Mesendoderm (in vitro differentiated cells): ENCODE results near the gene TSHZ2.

Experiments used
- DNase-seq: peaks from one replicate; pipeline ENCODE4 v3.0.0; 2013
- H2AK5ac ChIP-seq: 2 replicates; pipeline ENCODE4 v1.6.1; 2013; ENCODE audit warnings: low read length, inconsistent platforms
- H2BK120ac ChIP-seq: 2 replicates; pipeline ENCODE4 v1.6.1; 2013; ENCODE audit warnings: low read depth, mild to moderate bottlenecking, low read length, moderate library complexity, mixed read lengths
- H2BK15ac ChIP-seq: replicated peaks from 2 replicates; pipeline ENCODE4 v1.6.1; 2013; ENCODE audit warnings: low read depth, mild to moderate bottlenecking, moderate library complexity
- H2BK5ac ChIP-seq: 2 replicates; pipeline ENCODE4 v1.6.1; 2013; ENCODE audit warnings: low read length, inconsistent platforms
- H3K18ac ChIP-seq: 2 replicates; pipeline ENCODE4 v1.6.1; 2013; ENCODE audit warnings: mild to moderate bottlenecking, low read length, mixed read lengths
- H3K23ac ChIP-seq: one replicate; pipeline ENCODE4 v1.6.1; 2013; ENCODE audit warnings: low read length
- H3K27ac ChIP-seq: 2 replicates; pipeline ENCODE4 v1.5.1; 2013; ENCODE audit warnings: low read depth, mild to moderate bottlenecking, inconsistent platforms, low read length, moderate library complexity
- H3K27me3 ChIP-seq: 2 replicates; pipeline ENCODE4 v1.6.1; 2013; ENCODE audit warnings: low read length, control low read depth, mild to moderate bottlenecking, inconsistent platforms; ENCODE audit not compliant: insufficient read depth, poor library complexity
- H3K36me3 ChIP-seq: 2 replicates; pipeline ENCODE4 v1.6.1; 2013; ENCODE audit warnings: low read length, inconsistent platforms; ENCODE audit not compliant: control insufficient read depth, insufficient read depth
- H3K4ac ChIP-seq: one replicate; pipeline ENCODE4 v1.6.1; 2013; ENCODE audit warnings: low read depth, mild to moderate bottlenecking, low read length, moderate library complexity
- H3K4me1 ChIP-seq: 2 replicates; pipeline ENCODE4 v1.6.1; 2013; ENCODE audit warnings: low read depth, low read length, inconsistent platforms; ENCODE audit not compliant: control insufficient read depth
- H3K4me2 ChIP-seq: 2 replicates; pipeline ENCODE4 v1.6.1; 2013; ENCODE audit warnings: low read length
- H3K4me3 ChIP-seq: 2 replicates; pipeline ENCODE4 v1.5.1; 2013; ENCODE audit warnings: mild to moderate bottlenecking, low read length
- H3K56ac ChIP-seq: one replicate; pipeline ENCODE4 v1.6.1; 2013; ENCODE audit warnings: low read length
- H3K79me1 ChIP-seq: 2 replicates; pipeline ENCODE4 v1.6.1; 2013; ENCODE audit warnings: low read length, inconsistent platforms
- H3K79me2 ChIP-seq: 2 replicates; pipeline ENCODE4 v1.6.1; 2013; ENCODE audit warnings: mild to moderate bottlenecking, low read length; ENCODE audit not compliant: control insufficient read depth, insufficient read depth
- H3K9ac ChIP-seq: 2 replicates; pipeline ENCODE4 v1.6.1; 2013; ENCODE audit warnings: low read length, inconsistent platforms
- H4K5ac ChIP-seq: one replicate; pipeline ENCODE4 v1.6.1; 2013; ENCODE audit warnings: low read length
- H4K8ac ChIP-seq: one replicate; pipeline ENCODE4 v1.6.1; 2013; ENCODE audit warnings: low read depth, mild to moderate bottlenecking, control low read depth, low read length, moderate library complexity
- WGBS: extraction: QIAGEN DNeasy Blood & Tissue Kit; methylation state at CpG from one replicate; pipeline ENCODE4 v1.1.7; 2013; ENCODE audit warnings: low lambda C conversion rate, missing lambda C conversion rate; ENCODE audit not compliant: insufficient coverage; ENCODE audit errors: extremely low coverage; 5-methylcytosine and 5-hydroxymethylcytosine counted together

TSHZ2 gene

GRCh38 chr20:53149148-53149889 is 177.2 kb downstream of the TSHZ2 start:
- no peak overlapping the region for H3K23ac ChIP-seq
- no peak overlapping the region for H4K8ac ChIP-seq
- H3K36me3 ChIP-seq = no peaks in the 10 kb centered on the region
- DNase-seq = no peak
- H3K18ac ChIP-seq = no peak overlapping the region
- H2BK120ac ChIP-seq = no peak overlapping the region
- no peaks in the 10 kb centered on the region for H3K79me1 ChIP-seq
- H4K5ac ChIP-seq = no peak overlapping the region
- H3K27me3 ChIP-seq = no peaks in the 10 kb centered on the region
- H2AK5ac ChIP-seq = no peak overlapping the region
- H2BK5ac ChIP-seq = no peak overlapping the region
- no peak overlapping the region for H3K27ac ChIP-seq
- no peak overlapping the region for H3K4me3 ChIP-seq
- no peak overlapping the region for H2BK15ac ChIP-seq
- WGBS = no CpG with 5 or more reads among the region's 7 CpGs
- H3K79me2 ChIP-seq = no peaks in the 10 kb centered on the region
- H3K4me1 ChIP-seq = no peaks in the 10 kb centered on the region
- H3K4ac ChIP-seq = no peak overlapping the region
- no peak overlapping the region for H3K56ac ChIP-seq
- H3K9ac ChIP-seq = no peak overlapping the region
- no peak overlapping the region for H3K4me2 ChIP-seq

- Histone ChIP-seq H2BK120ac (no peak overlapping the region), H3K4me1 (no peaks in the 10 kb centered on the region), H2AK5ac (no peak overlapping the region), H3K27me3 (no peaks in the 10 kb centered on the region), H4K8ac (no peak overlapping the region), H3K79me2 (no peaks in the 10 kb centered on the region), H3K9ac (no peak overlapping the region), H3K79me1 (no peaks in the 10 kb centered on the region), H2BK5ac (no peak overlapping the region), H3K27ac (no peak overlapping the region), H3K4me3 (no peak overlapping the region), H2BK15ac (no peak overlapping the region), H3K4ac (no peak overlapping the region), H3K23ac (no peak overlapping the region), H3K18ac (no peak overlapping the region), H3K56ac (no peak overlapping the region), H3K4me2 (no peak overlapping the region), H4K5ac (no peak overlapping the region), H3K36me3 (no peaks in the 10 kb centered on the region)
- no peak for DNase-seq
- WGBS = no CpG with 5 or more reads among the region's 4 CpGs
Observed at GRCh38 chr20:53149890-53150205, 177.7 kb downstream of the TSHZ2 start.

- H3K23ac ChIP-seq = no peak overlapping the region
- H3K27ac ChIP-seq = no peak overlapping the region
- no peaks in the 10 kb centered on the region for H3K79me2 ChIP-seq
- WGBS = no CpG with 5 or more reads among the region's 1 CpG
- H3K4ac ChIP-seq = no peak overlapping the region
- H3K27me3 ChIP-seq = no peaks in the 10 kb centered on the region
- H2BK5ac ChIP-seq = no peak overlapping the region
- no peak overlapping the region for H2AK5ac ChIP-seq
- H2BK15ac ChIP-seq = no peak overlapping the region
- H3K36me3 ChIP-seq = no peaks in the 10 kb centered on the region
- no peak overlapping the region for H2BK120ac ChIP-seq
- no peaks in the 10 kb centered on the region for H3K79me1 ChIP-seq
- H3K18ac ChIP-seq = no peak overlapping the region
- H3K4me1 ChIP-seq = no peaks in the 10 kb centered on the region
- no peak for DNase-seq
- no peak overlapping the region for H3K4me3 ChIP-seq
- H4K5ac ChIP-seq = no peak overlapping the region
- H3K4me2 ChIP-seq = no peak overlapping the region
- H4K8ac ChIP-seq = no peak overlapping the region
- no peak overlapping the region for H3K9ac ChIP-seq
- no peak overlapping the region for H3K56ac ChIP-seq
Observed at GRCh38 chr20:53150532-53150931, 178.4 kb downstream of the TSHZ2 start.

GRCh38 chr20:53152228-53152627 is 180.1 kb downstream of the TSHZ2 start:
- Histone ChIP-seq H3K56ac (no peak overlapping the region), H3K27ac (no peak overlapping the region), H3K18ac (no peak overlapping the region), H3K9ac (no peak overlapping the region), H3K79me1 (no peaks in the 10 kb centered on the region), H4K8ac (no peak overlapping the region), H2BK15ac (no peak overlapping the region), H3K4me1 (no peaks in the 10 kb centered on the region), H2BK120ac (no peak overlapping the region), H3K23ac (no peak overlapping the region), H3K27me3 (no peaks in the 10 kb centered on the region), H3K4me3 (no peak overlapping the region), H3K4ac (no peak overlapping the region), H2AK5ac (no peak overlapping the region), H3K79me2 (no peaks in the 10 kb centered on the region), H3K36me3 (no peaks in the 10 kb centered on the region), H3K4me2 (no peak overlapping the region), H2BK5ac (no peak overlapping the region), H4K5ac (no peak overlapping the region)
- DNase-seq = no peak

GRCh38 chr20:53154540-53154939 is 182.4 kb downstream of the TSHZ2 start:
- H2AK5ac ChIP-seq = no peak overlapping the region
- no peaks in the 10 kb centered on the region for H3K4me1 ChIP-seq
- no peak overlapping the region for H3K4me3 ChIP-seq
- no peak for DNase-seq
- no peak overlapping the region for H4K5ac ChIP-seq
- no peaks in the 10 kb centered on the region for H3K27me3 ChIP-seq
- H3K9ac ChIP-seq = no peak overlapping the region
- H3K4me2 ChIP-seq = no peak overlapping the region
- H2BK5ac ChIP-seq = no peak overlapping the region
- H3K18ac ChIP-seq = no peak overlapping the region
- no peak overlapping the region for H2BK120ac ChIP-seq
- no CpG with 5 or more reads among the region's 2 CpGs for WGBS
- H3K56ac ChIP-seq = no peak overlapping the region
- H3K36me3 ChIP-seq = no peaks in the 10 kb centered on the region
- H3K23ac ChIP-seq = no peak overlapping the region
- H4K8ac ChIP-seq = no peak overlapping the region
- no peaks in the 10 kb centered on the region for H3K79me1 ChIP-seq
- H3K79me2 ChIP-seq = no peaks in the 10 kb centered on the region
- no peak overlapping the region for H3K4ac ChIP-seq
- H3K27ac ChIP-seq = no peak overlapping the region
- no peak overlapping the region for H2BK15ac ChIP-seq
